Measurements from ENCODE around the gene TSPAN15.

The TSPAN15 gene

DNA sequence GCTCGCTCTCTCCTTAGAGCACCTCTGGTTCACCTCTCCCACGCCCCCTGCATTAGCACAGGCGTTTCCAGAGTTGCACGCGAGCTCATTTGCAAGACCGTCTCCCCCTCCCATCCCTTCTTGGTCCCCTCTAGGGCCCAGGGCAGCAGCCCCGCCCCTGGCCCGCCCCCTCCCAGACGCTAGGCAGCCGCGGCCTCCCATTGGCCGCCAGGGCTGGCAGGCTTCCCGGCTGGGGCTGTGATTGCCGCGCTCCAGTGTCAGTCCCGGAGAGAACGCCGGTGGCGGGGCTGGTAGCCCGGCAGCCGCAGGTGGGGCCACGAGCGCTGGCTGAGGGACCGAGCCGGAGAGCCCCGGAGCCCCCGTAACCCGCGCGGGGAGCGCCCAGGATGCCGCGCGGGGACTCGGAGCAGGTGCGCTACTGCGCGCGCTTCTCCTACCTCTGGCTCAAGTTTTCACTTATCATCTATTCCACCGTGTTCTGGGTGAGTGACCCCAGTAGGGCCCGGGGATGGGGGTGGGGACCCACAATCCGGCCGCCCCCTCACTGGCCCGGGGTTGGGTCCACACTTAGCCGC lies at the start of gene TSPAN15:
TSPAN15 (plus strand) TSS at position 257 of the 575 bp plus-strand sequence; CDS start at position 387, 130 bp downstream.
- DNase-seq (ENCODE audit: low read depth) = peak; percentile 70

DNA sequence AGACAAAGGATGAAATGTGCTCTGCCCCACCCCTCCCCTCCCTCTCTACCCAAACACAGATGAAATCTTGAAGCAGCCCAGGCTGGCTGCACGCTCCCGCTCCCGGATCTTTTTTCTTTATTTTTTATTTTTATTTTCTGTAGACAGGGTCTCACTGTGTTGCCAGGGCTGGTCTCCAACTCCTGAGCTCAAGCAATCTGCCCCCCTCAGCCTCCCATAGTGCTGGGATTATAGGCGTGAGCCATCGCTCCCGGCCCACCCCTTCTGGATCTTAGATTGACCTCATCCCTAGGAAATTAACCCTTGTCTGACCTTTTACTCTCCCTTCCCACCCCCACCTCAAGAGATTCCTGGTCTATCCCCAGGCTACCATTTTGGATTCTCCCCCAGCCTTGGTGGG lies 48.9 kb upstream of the TSPAN15 start:
- no peak for DNase-seq (ENCODE audit: low read depth)

DNA sequence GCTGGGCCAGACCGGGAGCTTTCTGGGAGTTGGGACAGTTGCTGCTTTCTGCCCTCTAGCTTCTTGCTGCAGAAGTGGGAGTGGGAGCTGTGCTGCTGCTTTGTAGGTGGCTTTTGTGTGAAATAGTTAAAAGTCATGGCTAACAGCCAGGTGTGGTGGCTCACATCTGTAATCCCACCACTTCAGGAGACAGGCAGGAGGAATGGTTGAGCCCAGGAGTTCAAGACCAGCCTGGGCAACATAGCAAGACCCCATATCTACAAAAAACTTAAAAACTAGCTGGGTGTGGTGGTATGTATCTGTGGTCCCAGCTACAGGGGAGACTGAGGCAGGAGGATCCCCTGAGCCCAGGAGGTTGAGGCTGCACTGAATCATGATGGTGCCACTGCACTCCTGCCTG lies 48.2 kb upstream of the TSPAN15 start:
- no peak for DNase-seq (ENCODE audit: low read depth)

- DNase-seq (ENCODE audit: low read depth) = peak; percentile 91
These were observed 47.7 kb upstream of the TSPAN15 start for GRCh38 chr10:69403519-69403918.

DNA sequence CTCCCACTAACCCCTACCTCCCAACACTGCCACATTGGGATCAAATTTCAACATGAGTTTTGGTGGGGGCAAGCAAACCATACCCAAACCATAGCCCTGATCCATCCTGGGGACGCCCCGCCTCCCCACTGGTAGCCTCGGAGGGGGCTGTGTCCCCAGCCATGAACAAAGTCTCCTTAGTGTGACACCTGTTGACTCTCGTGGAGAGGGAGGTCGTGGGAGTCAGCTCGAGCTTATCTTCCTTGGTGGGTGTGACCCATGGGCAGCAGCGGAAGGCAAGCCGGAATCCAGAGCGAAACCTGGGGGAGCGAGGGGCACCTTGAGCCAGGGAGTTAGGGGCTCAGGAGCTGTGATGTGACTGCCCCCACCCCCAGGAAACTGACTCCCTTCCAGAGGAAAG lies 46.5 kb upstream of the TSPAN15 start:
- no peak for DNase-seq (ENCODE audit: low read depth)

GRCh38 chr10:69405221-69405620 lies 46.0 kb upstream of the TSPAN15 start:
- no peak for DNase-seq (ENCODE audit: low read depth)

- no peak for DNase-seq (ENCODE audit: low read depth)
These were observed 44.9 kb upstream of the TSPAN15 start for GRCh38 chr10:69406302-69406811.

DNA sequence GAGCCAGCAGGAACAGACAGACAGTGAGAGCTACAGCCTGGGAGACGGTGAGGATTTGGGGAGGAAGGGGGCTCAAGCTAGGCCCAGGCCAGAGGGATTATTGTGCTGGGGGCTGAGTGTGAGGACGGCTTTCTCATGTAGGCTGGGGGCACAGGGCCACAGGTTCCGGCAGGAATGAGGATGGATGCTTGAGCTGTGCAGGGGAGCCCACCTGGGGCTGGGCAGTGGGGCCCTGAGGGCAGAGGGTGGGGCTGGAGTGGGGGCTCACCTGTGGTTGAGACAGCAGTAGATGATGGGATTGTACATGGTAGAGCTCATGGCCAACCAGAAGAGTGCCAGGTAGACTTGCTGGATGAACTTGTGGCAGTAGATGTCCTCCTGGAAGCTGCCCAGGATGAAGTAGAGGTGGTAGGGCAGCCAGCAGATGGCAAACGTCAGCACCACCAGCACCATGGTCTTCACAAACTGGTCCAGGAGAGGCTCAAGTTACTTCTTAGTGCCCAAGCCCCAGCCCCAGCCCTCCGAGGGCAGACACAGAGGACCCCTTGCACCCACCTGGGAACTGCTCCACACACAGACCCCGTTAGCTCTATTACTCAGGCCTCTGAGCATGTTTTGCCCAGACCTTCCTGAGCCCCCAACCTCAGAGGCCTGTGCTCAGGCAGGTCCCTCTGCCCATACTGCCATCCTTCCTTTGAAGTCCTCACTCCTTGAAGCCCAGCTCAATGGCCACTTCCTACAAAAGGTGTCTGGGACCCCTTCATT lies 44.3 kb upstream of the TSPAN15 start:
- no peak for DNase-seq (ENCODE audit: low read depth)

DNA sequence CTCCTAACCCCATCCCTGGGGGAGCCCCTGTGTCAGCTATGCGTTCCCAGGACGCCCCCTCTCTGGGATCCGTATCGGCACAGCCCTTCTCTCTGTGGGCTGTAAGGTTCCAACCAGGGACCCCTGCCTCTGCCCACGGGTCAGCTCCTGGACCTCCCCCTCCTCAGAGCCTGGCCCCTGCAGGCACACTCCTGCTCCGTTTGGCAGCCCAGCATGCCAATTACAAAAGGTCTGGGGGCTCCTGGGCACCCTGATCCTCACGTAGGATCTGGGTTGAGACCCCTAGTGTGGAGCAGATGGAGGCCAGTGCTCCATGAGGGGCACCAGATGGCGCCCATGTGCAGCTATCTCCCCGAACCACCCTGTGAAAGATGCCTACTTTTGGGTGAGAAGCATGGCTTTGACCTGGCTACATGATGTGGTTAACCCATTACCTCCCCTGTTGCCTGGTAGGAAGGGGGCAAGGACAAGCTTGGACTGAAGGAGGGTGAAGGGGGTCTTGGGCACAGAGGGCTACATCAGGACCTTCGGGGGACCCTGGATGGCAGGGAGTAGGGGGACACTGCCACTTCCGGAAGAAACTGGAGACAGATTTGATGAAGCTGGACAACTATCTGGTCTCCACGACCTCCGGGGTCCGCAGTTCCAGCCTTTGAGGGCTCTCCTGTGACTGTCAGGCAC lies 43.5 kb upstream of the TSPAN15 start:
- no peak for DNase-seq (ENCODE audit: low read depth)

GRCh38 chr10:69408318-69409175 lies 42.7 kb upstream of the TSPAN15 start:
- peak; percentile 93 for DNase-seq (ENCODE audit: low read depth)

GRCh38 chr10:69409176-69409495 lies 42.1 kb upstream of the TSPAN15 start:
- DNase-seq (ENCODE audit: low read depth) = no peak

DNA sequence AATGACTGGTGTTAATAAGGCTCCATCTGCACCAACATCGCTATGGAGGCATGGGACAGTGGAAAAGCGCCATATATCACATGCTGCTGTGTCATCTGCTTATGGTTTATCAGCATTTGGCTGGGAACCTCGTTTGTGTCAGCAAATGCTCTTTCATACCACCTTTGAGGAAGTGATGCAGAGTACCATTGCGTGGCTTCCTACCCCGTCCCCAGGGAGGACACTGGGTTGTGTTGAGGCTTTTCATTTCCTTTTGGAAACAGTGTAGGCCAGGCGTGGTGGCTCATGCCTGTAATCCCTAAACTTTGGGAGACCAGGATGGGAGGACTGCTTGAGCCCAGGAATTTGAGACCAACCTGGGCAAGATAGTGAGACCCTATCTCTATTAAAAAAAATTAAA lies 41.3 kb upstream of the TSPAN15 start:
- DNase-seq (ENCODE audit: low read depth) = no peak

DNA sequence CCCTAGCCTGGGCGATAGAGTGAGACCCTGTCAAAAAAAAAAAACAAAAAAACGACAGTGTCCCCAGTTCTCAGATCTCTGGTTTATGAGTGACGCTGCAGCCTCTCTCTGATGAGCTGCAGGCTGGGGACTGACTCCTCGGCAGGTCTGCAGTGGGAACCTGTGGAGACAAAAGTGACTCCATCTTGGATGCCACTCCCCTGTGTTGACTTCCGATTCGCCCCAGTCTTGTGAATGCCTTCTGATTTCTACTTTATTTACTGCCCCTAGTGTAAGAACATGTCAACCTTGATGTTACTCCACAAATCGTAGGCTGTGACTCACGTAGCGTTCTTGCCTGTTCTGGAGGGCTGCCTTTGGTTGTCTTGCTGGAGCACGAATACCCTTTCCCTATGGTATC lies 40.8 kb upstream of the TSPAN15 start:
- DNase-seq (ENCODE audit: low read depth) = no peak

DNA sequence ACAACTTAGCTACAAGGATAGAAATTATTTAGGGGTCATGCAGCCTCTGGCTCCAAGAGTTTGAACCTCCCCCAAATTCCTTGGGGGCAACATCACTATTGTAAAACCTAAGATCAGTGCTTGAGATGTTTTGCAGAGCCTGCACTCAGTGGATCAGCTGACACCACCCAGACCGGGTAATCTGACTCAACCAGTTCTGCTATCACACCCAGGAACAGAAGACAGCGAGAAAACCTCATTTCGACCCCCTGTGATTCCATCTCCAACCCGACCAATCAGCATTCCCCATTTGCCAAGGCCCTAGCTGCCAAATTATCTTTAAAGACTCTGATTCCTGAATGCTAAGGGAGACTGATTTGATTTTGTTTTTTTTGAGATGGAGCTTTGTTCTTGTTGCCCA lies 39.8 kb upstream of the TSPAN15 start:
- DNase-seq (ENCODE audit: low read depth) = no peak

DNA sequence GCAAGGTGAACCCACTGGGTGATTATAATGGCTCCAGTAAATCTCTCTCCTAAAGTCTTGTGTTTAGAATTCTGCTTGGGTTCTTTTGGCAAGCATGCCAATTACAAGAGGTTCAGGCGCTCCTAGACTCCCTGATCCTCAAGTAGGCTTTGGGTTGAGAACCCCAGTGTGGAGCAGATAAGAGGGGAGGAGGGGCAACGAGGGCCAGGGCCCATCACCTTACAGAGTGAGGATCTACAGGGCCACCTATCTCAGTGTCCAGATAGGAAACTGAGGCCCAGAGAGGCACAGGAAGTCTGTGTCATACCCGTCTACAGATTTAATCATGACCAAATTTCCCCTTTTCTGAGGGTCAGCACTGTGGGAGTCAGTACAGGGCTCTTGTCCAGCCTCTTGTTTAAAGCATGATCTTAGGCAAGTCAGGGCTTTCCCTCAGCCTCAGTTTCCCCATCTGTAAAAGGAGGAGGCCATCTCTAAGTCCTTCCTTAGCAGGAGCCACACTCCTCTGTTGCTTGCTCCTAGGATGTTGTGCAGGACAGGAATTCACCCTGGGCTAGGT lies 39.0 kb upstream of the TSPAN15 start:
- DNase-seq (ENCODE audit: low read depth) = no peak

- DNase-seq (ENCODE audit: low read depth) = peak; percentile 68
These were observed 37.9 kb upstream of the TSPAN15 start for GRCh38 chr10:69413221-69413865.

DNA sequence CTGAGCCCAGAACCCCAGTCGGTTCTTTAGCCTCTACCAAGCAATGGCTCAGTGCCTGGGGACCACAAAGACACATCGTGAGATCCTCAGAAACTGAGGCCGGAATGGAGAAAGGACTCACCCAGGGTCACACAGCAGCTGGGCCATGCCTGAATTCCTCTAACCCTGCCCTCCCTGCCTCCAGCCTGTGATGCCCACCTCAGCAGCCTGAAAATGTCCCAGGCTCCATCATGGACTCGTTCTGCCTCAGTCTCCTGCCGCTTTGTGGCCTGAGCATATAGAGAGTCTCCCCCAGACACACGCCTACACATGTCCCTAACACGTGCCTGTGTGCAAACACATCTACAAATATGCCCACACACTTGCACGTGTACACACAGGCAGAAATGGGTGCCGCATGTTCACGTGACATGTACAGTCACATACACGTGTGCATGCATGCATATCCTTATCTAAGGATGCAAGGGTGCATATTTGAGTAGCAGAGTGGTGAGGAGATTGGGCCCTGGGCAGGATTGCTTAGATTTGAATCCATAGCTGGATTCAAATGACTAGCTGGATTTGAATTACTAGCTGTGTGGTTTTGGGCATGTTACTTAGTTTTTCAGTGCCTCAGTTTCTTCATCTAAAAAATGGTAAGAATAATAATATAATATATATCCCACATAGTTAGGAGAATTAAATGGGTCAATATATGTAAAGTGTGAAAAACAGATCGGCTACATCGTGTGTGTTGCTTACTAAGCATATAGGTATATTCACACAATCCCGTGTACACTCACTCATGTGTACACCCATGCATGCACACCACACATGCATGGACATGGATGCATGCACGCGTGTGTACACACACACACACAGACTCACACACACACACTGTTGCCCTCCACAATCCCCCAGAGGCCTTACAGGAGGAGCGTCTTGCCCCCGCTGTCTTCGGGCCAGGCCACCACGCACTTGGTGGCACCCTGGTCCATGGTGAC lies 36.9 kb upstream of the TSPAN15 start:
- no peak for DNase-seq (ENCODE audit: low read depth)

GRCh38 chr10:69415049-69415448 lies 36.2 kb upstream of the TSPAN15 start:
- DNase-seq (ENCODE audit: low read depth) = no peak

DNA sequence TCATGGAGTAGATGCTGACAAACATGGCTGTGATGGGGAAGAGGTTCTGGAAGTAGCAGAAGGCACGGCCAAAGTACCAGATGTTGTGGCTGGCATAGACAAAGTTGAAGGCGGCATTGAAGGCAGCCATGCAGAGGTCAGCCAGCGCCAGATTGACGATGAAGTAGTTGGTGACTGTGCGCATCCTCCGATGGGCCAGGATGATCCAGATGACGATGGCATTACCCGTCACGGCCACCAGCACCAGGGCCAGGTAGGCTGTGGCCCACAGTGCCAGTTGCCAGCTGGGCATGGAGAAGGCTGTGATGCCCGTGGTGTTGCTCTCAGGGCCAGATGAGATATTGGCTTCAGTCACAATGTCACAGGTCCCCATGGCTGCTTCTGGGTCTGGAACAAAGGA lies 35.3 kb upstream of the TSPAN15 start:
- DNase-seq (ENCODE audit: low read depth) = no peak

GRCh38 chr10:69416695-69417094 lies 34.6 kb upstream of the TSPAN15 start, which contains the start of gene TACR2:
Gene TACR2 (minus strand): TSS chr10:69416918. CDS start chr10:69416323, 595 bp downstream.
- DNase-seq (ENCODE audit: low read depth) = no peak

Data from iris pigment epithelial cell (primary cell).